ENCODE results near the gene HNRNPM. TPM values are rescaled to one million over a fixed set of nuclear protein-coding genes. Genes with fewer than 3 reads are reported as not detected.
A peak's percentile ranks its signal among the peaks of the same experiment; 100 is the strongest.
"Not testable (repeated sequence)": the region's sequence is repeated elsewhere in the genome, so short reads cannot be mapped to it uniquely, and the experiment has no call there.

The HNRNPM gene
- polyA plus RNA-seq, 1 donor: 222 TPM

GRCh38 chr19:8401981-8402411 is 42.8 kb upstream of the HNRNPM start:
- no peaks in the 10 kb centered on the region for H3K4me1 ChIP-seq (ENCODE audit: control insufficient read depth, insufficient read depth, low read length)
- H3K9me3 ChIP-seq (ENCODE audit: control insufficient read depth, low read depth, low read length): peaks cover 7% of the 10 kb centered on the region
- H3K27ac ChIP-seq (ENCODE audit: low read length): no peak overlapping the region
- no peak overlapping the region for H3K4me3 ChIP-seq (ENCODE audit: low read length)
- no CpG with 5 or more reads among the region's 21 CpGs for WGBS (ENCODE audit: insufficient coverage, low lambda C conversion rate)
- H3K27me3 ChIP-seq (ENCODE audit: control insufficient read depth, insufficient read depth, low read length): no peaks in the 10 kb centered on the region
- no peak for DNase-seq
- peaks cover 48% of the 10 kb centered on the region for H3K36me3 ChIP-seq (ENCODE audit: control insufficient read depth, insufficient read depth, low read length)

- DNase-seq: no peak
- Histone ChIP-seq H3K4me1 (ENCODE audit: control insufficient read depth, insufficient read depth, low read length) (no peaks in the 10 kb centered on the region), H3K27me3 (ENCODE audit: control insufficient read depth, insufficient read depth, low read length) (no peaks in the 10 kb centered on the region), H3K4me3 (ENCODE audit: low read length) (no peak overlapping the region), H3K27ac (ENCODE audit: low read length) (peak overlapping the region; percentile 42), H3K36me3 (ENCODE audit: control insufficient read depth, insufficient read depth, low read length) (peaks cover 46% of the 10 kb centered on the region), H3K9me3 (ENCODE audit: control insufficient read depth, low read depth, low read length) (peaks cover 7% of the 10 kb centered on the region)
- WGBS (ENCODE audit: insufficient coverage, low lambda C conversion rate): no CpG with 5 or more reads among the region's 44 CpGs
Observed at GRCh38 chr19:8403098-8403819, 41.5 kb upstream of the HNRNPM start.

GRCh38 chr19:8403820-8404109 is 41.0 kb upstream of the HNRNPM start:
- no peaks in the 10 kb centered on the region for H3K4me1 ChIP-seq (ENCODE audit: control insufficient read depth, insufficient read depth, low read length)
- peaks cover 46% of the 10 kb centered on the region for H3K36me3 ChIP-seq (ENCODE audit: control insufficient read depth, insufficient read depth, low read length)
- peak overlapping the region; percentile 42 for H3K27ac ChIP-seq (ENCODE audit: low read length)
- peaks cover 7% of the 10 kb centered on the region for H3K9me3 ChIP-seq (ENCODE audit: control insufficient read depth, low read depth, low read length)
- no CpG with 5 or more reads among the region's 24 CpGs for WGBS (ENCODE audit: insufficient coverage, low lambda C conversion rate)
- H3K27me3 ChIP-seq (ENCODE audit: control insufficient read depth, insufficient read depth, low read length): no peaks in the 10 kb centered on the region
- H3K4me3 ChIP-seq (ENCODE audit: low read length): no peak overlapping the region
- DNase-seq: no peak

- no peaks in the 10 kb centered on the region for H3K4me1 ChIP-seq (ENCODE audit: control insufficient read depth, insufficient read depth, low read length)
- WGBS (ENCODE audit: insufficient coverage, low lambda C conversion rate): no CpG with 5 or more reads among the region's 18 CpGs
- no peak for DNase-seq
Observed at GRCh38 chr19:8404391-8405151, 40.2 kb upstream of the HNRNPM start.

GRCh38 chr19:8410718-8411117 is 34.1 kb upstream of the HNRNPM start:
- WGBS (ENCODE audit: insufficient coverage, low lambda C conversion rate): no CpG with 5 or more reads among the region's 13 CpGs

More at GRCh38 chr19:8404391-8405151, 40.2 kb upstream of the HNRNPM start:
- Histone ChIP-seq H3K36me3 (ENCODE audit: control insufficient read depth, insufficient read depth, low read length) (peaks cover 42% of the 10 kb centered on the region), H3K9me3 (ENCODE audit: control insufficient read depth, low read depth, low read length) (peaks cover 4% of the 10 kb centered on the region), H3K27me3 (ENCODE audit: control insufficient read depth, insufficient read depth, low read length) (no peaks in the 10 kb centered on the region), H3K27ac (ENCODE audit: low read length) (no peak overlapping the region), H3K4me3 (ENCODE audit: low read length) (no peak overlapping the region)

GRCh38 chr19:8412783-8413628 is 31.8 kb upstream of the HNRNPM start, which contains the start of gene MARCHF2:
Gene MARCHF2 (plus strand): TSS chr19:8413305. CDS start chr19:8421841, 8,536 bp downstream.
- WGBS (ENCODE audit: insufficient coverage, low lambda C conversion rate): no CpG with 5 or more reads among the region's 89 CpGs
- H3K9me3 ChIP-seq (ENCODE audit: control insufficient read depth, low read depth, low read length): no peaks in the 10 kb centered on the region
- DNase-seq: peak; percentile 97
- H3K4me3 ChIP-seq (ENCODE audit: low read length): peak within 1 kb of the TSS; percentile 44
- H3K27ac ChIP-seq (ENCODE audit: low read length): no peak within 1 kb of the TSS
- no peaks in the 10 kb centered on the region for H3K27me3 ChIP-seq (ENCODE audit: control insufficient read depth, insufficient read depth, low read length)
- peaks cover 5% of the 10 kb centered on the region for H3K4me1 ChIP-seq (ENCODE audit: control insufficient read depth, insufficient read depth, low read length)
- no peaks in the 10 kb centered on the region for H3K36me3 ChIP-seq (ENCODE audit: control insufficient read depth, insufficient read depth, low read length)

More at GRCh38 chr19:8410718-8411117, 34.1 kb upstream of the HNRNPM start:
- H3K27ac ChIP-seq (ENCODE audit: low read length); H3K4me3 ChIP-seq (ENCODE audit: low read length); H3K27me3 ChIP-seq (ENCODE audit: control insufficient read depth, insufficient read depth, low read length); DNase-seq; H3K4me1 ChIP-seq (ENCODE audit: control insufficient read depth, insufficient read depth, low read length); H3K36me3 ChIP-seq (ENCODE audit: control insufficient read depth, insufficient read depth, low read length); H3K9me3 ChIP-seq (ENCODE audit: control insufficient read depth, low read depth, low read length): not testable (repeated sequence)

- Histone ChIP-seq H3K27ac (ENCODE audit: low read length) (no peak overlapping the region), H3K4me3 (ENCODE audit: low read length) (peak overlapping the region; percentile 44), H3K9me3 (ENCODE audit: control insufficient read depth, low read depth, low read length) (no peaks in the 10 kb centered on the region), H3K36me3 (ENCODE audit: control insufficient read depth, insufficient read depth, low read length) (no peaks in the 10 kb centered on the region), H3K4me1 (ENCODE audit: control insufficient read depth, insufficient read depth, low read length) (peaks cover 5% of the 10 kb centered on the region), H3K27me3 (ENCODE audit: control insufficient read depth, insufficient read depth, low read length) (no peaks in the 10 kb centered on the region)
- WGBS (ENCODE audit: insufficient coverage, low lambda C conversion rate): no CpG with 5 or more reads among the region's 3 CpGs
- DNase-seq: no peak
Observed at GRCh38 chr19:8413629-8413995, 31.2 kb upstream of the HNRNPM start.

GRCh38 chr19:8416796-8417195 is 28.0 kb upstream of the HNRNPM start:
- Histone ChIP-seq H3K27ac (ENCODE audit: low read length) (no peak overlapping the region), H3K36me3 (ENCODE audit: control insufficient read depth, insufficient read depth, low read length) (no peaks in the 10 kb centered on the region), H3K9me3 (ENCODE audit: control insufficient read depth, low read depth, low read length) (no peaks in the 10 kb centered on the region), H3K27me3 (ENCODE audit: control insufficient read depth, insufficient read depth, low read length) (no peaks in the 10 kb centered on the region), H3K4me1 (ENCODE audit: control insufficient read depth, insufficient read depth, low read length) (peaks cover 5% of the 10 kb centered on the region), H3K4me3 (ENCODE audit: low read length) (no peak overlapping the region)
- WGBS (ENCODE audit: insufficient coverage, low lambda C conversion rate): no CpG with 5 or more reads among the region's 4 CpGs
- no peak for DNase-seq

- no peaks in the 10 kb centered on the region for H3K9me3 ChIP-seq (ENCODE audit: control insufficient read depth, low read depth, low read length)
- H3K27ac ChIP-seq (ENCODE audit: low read length): no peak overlapping the region
- H3K36me3 ChIP-seq (ENCODE audit: control insufficient read depth, insufficient read depth, low read length): peaks cover 4% of the 10 kb centered on the region
- H3K4me3 ChIP-seq (ENCODE audit: low read length): no peak overlapping the region
- 80% methylated on average over 1 of the region's 28 CpGs for WGBS (ENCODE audit: insufficient coverage, low lambda C conversion rate)
- no peak for DNase-seq
- H3K27me3 ChIP-seq (ENCODE audit: control insufficient read depth, insufficient read depth, low read length): no peaks in the 10 kb centered on the region
- H3K4me1 ChIP-seq (ENCODE audit: control insufficient read depth, insufficient read depth, low read length): no peaks in the 10 kb centered on the region
Observed at GRCh38 chr19:8421484-8422461, 23.0 kb upstream of the HNRNPM start.
